HCT116 (cell line): ENCODE measurements around the gene EFCAB13.

Experiments
- CTCF ChIP-seq, 3 experiments: fragments of 200-600 bp in 1 of 3; sonication (generic) in 1 of 3; IDR thresholded peaks in 2 of 3; conservative IDR thresholded peaks in 1 of 3; 2 replicates each; pipeline ENCODE4 v1.5.1; 2012 to 2017; ENCODE audit warnings: low read depth in 2 of 3, low read length in 2 of 3, antibody characterized with exemption in 1 of 3, borderline replicate concordance in 1 of 3, control low read depth in 1 of 3, mild to moderate bottlenecking in 1 of 3, mixed read lengths in 1 of 3, mixed run types in 1 of 3, moderate library complexity in 1 of 3; ENCODE audit not compliant: insufficient read depth in 1 of 3
- EZH2 ChIP-seq: fragments of 200-600 bp; sonication (generic); IDR thresholded peaks from 2 replicates; pipeline ENCODE4 v1.6.1; 2017; ENCODE audit warnings: antibody characterized with exemption, mixed run types
- EZH2phosphoT487 ChIP-seq: fragments of 200-600 bp; IDR thresholded peaks from 2 replicates; pipeline ENCODE4 v1.6.1; 2018; ENCODE audit warnings: antibody characterized with exemption, borderline replicate concordance
- POLR2AphosphoS5 ChIP-seq: IDR thresholded peaks from 2 replicates; pipeline ENCODE4 v1.6.1; 2011; ENCODE audit warnings: mild to moderate bottlenecking, low read depth, low read length, moderate library complexity
- SIN3A ChIP-seq: IDR thresholded peaks from 2 replicates; pipeline ENCODE4 v1.6.1; 2012; ENCODE audit warnings: low read depth
- ZNF274 ChIP-seq: fragments of 200-500 bp; sonication (Bioruptor generic); IDR thresholded peaks from 2 replicates; pipeline ENCODE4 v1.6.1; 2014; ENCODE audit warnings: mild to moderate bottlenecking, low read depth, low read length, inconsistent platforms

GRCh38 chr17:47323382-47324223 is at the start of gene EFCAB13:
- TF ChIP-seq CTCF (IDR thresholded peaks at IDR 0.05 in 2 of 3, conservative IDR thresholded peaks at IDR 0.05 in 1 of 3; ENCODE audit: borderline replicate concordance in 1 of 3, insufficient read depth in 1 of 3, low read depth in 2 of 3, low read length in 2 of 3) (no peak), SIN3A (no peak), POLR2AphosphoS5 (no peak), EZH2 (no peak), ZNF274 (no peak), EZH2phosphoT487 (no peak)
